Activated naive CD4-positive, alpha-beta T cell treated with anti-CD3 and anti-CD28 coated beads, Interleukin-2, amount 50 U/mL, for 24 hours (primary cell): ENCODE data around the gene BRICD5.
"Not testable (repeated sequence)": the region's sequence is repeated elsewhere in the genome, so short reads cannot be mapped to it uniquely, and the experiment has no call there.

ENCODE experiments used
- H3K27ac Mint-ChIP-seq: one replicate; pipeline ENCODE4 v1.8.0; 2021; ENCODE audit warnings: mild to moderate bottlenecking, mixed read lengths
- H3K27me3 Mint-ChIP-seq: one replicate; pipeline ENCODE4 v1.8.0; 2021; ENCODE audit warnings: mixed read lengths
- H3K36me3 Mint-ChIP-seq: one replicate; pipeline ENCODE4 v1.8.0; 2021; ENCODE audit warnings: mixed read lengths
- H3K4me1 Mint-ChIP-seq: one replicate; pipeline ENCODE4 v1.8.0; 2021; ENCODE audit warnings: mixed read lengths
- H3K4me3 Mint-ChIP-seq: one replicate; pipeline ENCODE4 v1.8.0; 2021; ENCODE audit warnings: mild to moderate bottlenecking, mixed read lengths
- H3K9me3 Mint-ChIP-seq: one replicate; pipeline ENCODE4 v1.8.0; 2021; ENCODE audit warnings: mixed read lengths

BRICD5 gene

DNA sequence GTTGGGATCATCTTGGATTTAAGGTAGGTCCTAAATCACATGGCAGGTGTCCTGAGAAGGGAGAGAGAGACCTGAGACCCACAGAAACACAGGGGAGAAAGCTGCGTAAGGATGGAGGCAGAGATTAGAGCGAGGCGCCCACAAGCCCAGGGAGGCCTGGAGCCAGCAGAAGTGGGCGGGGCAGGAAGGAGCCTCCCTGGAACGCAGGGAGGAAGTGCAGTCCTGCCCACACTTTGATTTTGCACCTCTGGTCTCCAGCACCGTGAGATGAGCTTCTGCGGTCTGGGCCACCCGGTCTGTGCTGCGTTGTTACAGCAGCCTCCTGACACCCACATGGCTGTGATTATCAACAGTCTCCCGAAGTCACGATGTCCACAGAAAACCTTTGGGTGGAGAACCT is 31.9 kb upstream of the BRICD5 start:
- Mint-ChIP-seq H3K4me1 (no peaks in the 10 kb centered on the region), H3K36me3 (peaks cover 2% of the 10 kb centered on the region), H3K4me3 (no peak overlapping the region), H3K27me3 (no peaks in the 10 kb centered on the region), H3K9me3 (no peaks in the 10 kb centered on the region), H3K27ac (no peak overlapping the region)

DNA sequence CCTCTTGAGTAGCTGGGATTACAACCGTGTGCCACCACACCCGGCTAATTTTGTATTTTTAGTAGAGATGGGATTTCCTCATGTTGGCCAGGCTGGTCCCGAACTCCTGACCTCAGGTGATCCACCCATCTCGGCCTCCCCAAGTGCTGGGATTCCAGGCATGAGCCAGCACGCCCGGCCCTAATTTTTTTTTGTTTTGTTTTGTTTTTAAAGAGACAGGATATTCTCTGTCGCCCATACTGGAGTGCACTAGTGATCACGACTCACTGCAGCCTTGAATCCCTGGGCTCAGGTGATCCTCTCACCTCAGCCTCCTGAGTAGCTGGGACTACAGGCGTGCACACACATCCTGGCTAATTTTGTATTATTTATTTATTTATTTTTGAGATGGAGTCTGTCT is 29.7 kb upstream of the BRICD5 start:
- H3K4me1 Mint-ChIP-seq, H3K9me3 Mint-ChIP-seq, H3K27ac Mint-ChIP-seq, H3K27me3 Mint-ChIP-seq, H3K36me3 Mint-ChIP-seq, H3K4me3 Mint-ChIP-seq: not testable (repeated sequence)

- Mint-ChIP-seq H3K36me3 (peaks cover 2% of the 10 kb centered on the region), H3K4me1 (no peaks in the 10 kb centered on the region), H3K27me3 (no peaks in the 10 kb centered on the region), H3K4me3 (no peak overlapping the region), H3K27ac (no peak overlapping the region), H3K9me3 (no peaks in the 10 kb centered on the region)
Observed at GRCh38 chr16:2238838-2239675, 28.4 kb upstream of the BRICD5 start.

DNA sequence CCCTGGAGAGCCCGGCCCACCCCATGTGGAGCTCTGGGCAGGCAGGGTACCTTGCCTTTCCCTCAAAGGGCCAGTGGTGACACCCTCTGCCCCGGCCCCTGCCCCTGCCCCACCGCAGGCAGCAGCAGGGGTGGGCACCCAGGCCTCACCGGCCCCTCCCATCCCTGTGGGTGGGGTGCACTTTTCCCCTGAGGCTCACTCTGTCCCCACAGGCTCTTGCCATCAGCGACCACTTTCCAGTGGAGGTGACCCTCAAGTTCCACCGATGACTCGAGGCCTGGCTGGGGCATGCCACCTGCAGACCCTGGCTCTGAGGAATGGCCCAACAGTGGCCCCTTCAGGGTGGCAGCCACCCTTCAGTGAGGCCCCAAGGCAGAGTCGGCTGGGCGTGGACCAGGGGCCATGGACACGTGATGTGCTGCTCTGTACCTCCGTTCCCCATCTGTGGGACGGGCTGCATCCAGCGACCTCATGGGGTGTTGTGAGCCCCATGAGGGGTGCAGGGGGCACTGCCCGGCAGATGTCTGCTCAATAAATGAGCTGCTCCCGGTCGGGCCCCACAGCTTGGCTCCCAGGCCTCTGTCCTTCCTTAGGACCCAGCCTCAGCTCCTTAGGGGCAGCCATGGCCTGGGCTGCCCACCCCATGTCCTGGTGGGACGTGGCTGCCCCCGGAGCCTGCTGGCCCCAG is 27.6 kb upstream of the BRICD5 start:
- Mint-ChIP-seq H3K27ac (no peak overlapping the region), H3K4me3 (no peak overlapping the region), H3K4me1 (no peaks in the 10 kb centered on the region), H3K9me3 (no peaks in the 10 kb centered on the region), H3K36me3 (peaks cover 5% of the 10 kb centered on the region), H3K27me3 (no peaks in the 10 kb centered on the region)

GRCh38 chr16:2237493-2238149 is 27.0 kb upstream of the BRICD5 start:
- Mint-ChIP-seq H3K36me3 (peaks cover 5% of the 10 kb centered on the region), H3K4me3 (no peak overlapping the region), H3K4me1 (no peaks in the 10 kb centered on the region), H3K9me3 (no peaks in the 10 kb centered on the region), H3K27ac (no peak overlapping the region), H3K27me3 (no peaks in the 10 kb centered on the region)

- Mint-ChIP-seq H3K4me3 (no peak overlapping the region), H3K9me3 (no peaks in the 10 kb centered on the region), H3K27me3 (no peaks in the 10 kb centered on the region)
Observed at GRCh38 chr16:2237102-2237482, 26.4 kb upstream of the BRICD5 start.

DNA sequence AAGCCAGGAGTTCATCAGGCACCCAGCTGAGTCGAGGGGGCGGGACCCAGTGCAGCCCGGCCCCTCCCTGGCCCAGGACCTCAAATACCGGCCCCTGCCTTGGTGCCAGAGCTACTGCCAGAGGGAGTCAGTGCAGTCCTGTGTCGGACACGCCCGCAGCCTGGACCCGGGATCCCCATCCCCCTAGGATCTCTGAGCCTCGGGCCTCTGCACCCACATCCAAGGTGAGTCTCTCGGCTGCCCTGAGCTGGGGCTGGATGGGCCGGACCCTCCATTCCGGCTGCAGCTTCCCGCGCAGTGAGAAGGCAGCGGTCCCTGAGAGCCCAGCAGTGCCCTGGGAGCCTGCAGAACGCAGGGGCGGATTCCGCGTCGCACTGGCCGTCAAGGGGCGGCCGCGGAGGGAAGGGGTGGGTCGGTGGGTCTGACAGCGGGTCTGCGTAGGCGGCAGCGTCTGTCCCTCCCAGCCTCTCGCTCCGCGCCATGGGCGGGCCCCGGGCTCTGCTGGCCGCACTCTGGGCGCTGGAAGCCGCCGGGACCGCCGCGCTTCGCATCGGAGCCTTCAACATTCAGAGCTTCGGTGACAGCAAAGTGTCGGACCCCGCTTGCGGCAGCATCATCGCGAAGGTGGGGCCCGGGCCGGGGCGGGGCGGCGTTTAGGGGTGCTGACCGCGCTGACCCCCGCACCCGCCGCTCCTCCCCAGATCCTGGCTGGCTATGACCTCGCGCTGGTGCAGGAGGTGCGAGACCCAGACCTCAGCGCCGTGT is 25.9 kb upstream of the BRICD5 start, which contains the start of gene DNASE1L2:
Gene DNASE1L2 (plus strand): TSS at position 108 of the 765 bp plus-strand sequence. CDS start 373 bp downstream, at position 481.
- H3K27ac Mint-ChIP-seq: no peak within 1 kb of the TSS
- no peaks in the 10 kb centered on the region for H3K27me3 Mint-ChIP-seq
- no peak within 1 kb of the TSS for H3K4me3 Mint-ChIP-seq
- no peaks in the 10 kb centered on the region for H3K9me3 Mint-ChIP-seq
- H3K36me3 Mint-ChIP-seq: peaks cover 3% of the 10 kb centered on the region
- no peaks in the 10 kb centered on the region for H3K4me1 Mint-ChIP-seq

More at GRCh38 chr16:2237102-2237482, 26.4 kb upstream of the BRICD5 start:
- no peak overlapping the region for H3K27ac Mint-ChIP-seq
- H3K4me1 Mint-ChIP-seq: no peaks in the 10 kb centered on the region
- peaks cover 3% of the 10 kb centered on the region for H3K36me3 Mint-ChIP-seq

- H3K4me3 Mint-ChIP-seq: no peak overlapping the region
- H3K27me3 Mint-ChIP-seq: no peaks in the 10 kb centered on the region
- H3K9me3 Mint-ChIP-seq: no peaks in the 10 kb centered on the region
- H3K27ac Mint-ChIP-seq: no peak overlapping the region
- peaks cover 3% of the 10 kb centered on the region for H3K36me3 Mint-ChIP-seq
- no peaks in the 10 kb centered on the region for H3K4me1 Mint-ChIP-seq
Observed at GRCh38 chr16:2235695-2236336, 25.2 kb upstream of the BRICD5 start.

DNA sequence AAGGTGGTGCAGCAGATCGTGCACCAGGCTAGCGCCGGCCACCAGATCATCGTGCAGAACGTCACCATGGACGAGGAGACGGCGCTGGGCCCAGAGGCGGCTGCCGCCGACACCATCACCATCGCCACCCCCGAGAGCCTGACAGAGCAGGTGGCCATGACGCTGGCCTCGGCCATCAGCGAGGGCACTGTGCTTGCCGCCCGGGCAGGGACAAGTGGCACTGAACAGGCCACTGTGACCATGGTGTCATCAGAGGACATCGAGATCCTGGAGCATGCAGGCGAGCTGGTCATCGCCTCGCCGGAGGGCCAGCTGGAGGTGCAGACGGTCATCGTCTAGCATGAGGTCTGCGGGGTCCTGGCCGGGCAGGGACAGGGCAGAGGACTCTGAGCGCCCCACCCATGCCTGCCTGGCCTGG is 24.6 kb upstream of the BRICD5 start:
- Mint-ChIP-seq H3K4me1 (no peaks in the 10 kb centered on the region), H3K27me3 (no peaks in the 10 kb centered on the region), H3K27ac (no peak overlapping the region), H3K4me3 (no peak overlapping the region), H3K9me3 (no peaks in the 10 kb centered on the region), H3K36me3 (peaks cover 3% of the 10 kb centered on the region)

DNA sequence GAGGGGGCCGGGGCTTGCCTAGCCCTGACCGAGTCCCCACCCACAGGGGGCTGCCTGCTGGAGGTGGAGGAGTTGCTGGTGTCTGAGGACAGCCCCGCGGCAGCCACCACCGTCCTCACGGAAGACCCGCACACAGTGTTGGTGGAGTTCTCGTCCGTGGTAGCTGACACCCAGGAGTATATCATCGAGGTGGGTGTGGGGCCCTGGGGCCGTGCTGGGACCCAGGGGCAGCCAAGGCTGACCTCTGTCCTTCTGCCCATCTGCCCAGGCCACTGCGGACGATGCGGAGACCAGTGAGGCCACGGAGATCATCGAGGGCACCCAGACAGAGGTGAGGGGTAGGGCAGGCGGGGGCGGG is 24.1 kb upstream of the BRICD5 start:
- no peak overlapping the region for H3K27ac Mint-ChIP-seq
- no peaks in the 10 kb centered on the region for H3K9me3 Mint-ChIP-seq
- H3K36me3 Mint-ChIP-seq: peaks cover 5% of the 10 kb centered on the region
- no peaks in the 10 kb centered on the region for H3K27me3 Mint-ChIP-seq
- no peak overlapping the region for H3K4me3 Mint-ChIP-seq
- H3K4me1 Mint-ChIP-seq: no peaks in the 10 kb centered on the region

GRCh38 chr16:2233872-2234812 is 23.5 kb upstream of the BRICD5 start:
- no peaks in the 10 kb centered on the region for H3K27me3 Mint-ChIP-seq
- no peaks in the 10 kb centered on the region for H3K9me3 Mint-ChIP-seq
- no peak overlapping the region for H3K4me3 Mint-ChIP-seq
- H3K4me1 Mint-ChIP-seq: no peaks in the 10 kb centered on the region
- no peak overlapping the region for H3K27ac Mint-ChIP-seq
- peaks cover 7% of the 10 kb centered on the region for H3K36me3 Mint-ChIP-seq

DNA sequence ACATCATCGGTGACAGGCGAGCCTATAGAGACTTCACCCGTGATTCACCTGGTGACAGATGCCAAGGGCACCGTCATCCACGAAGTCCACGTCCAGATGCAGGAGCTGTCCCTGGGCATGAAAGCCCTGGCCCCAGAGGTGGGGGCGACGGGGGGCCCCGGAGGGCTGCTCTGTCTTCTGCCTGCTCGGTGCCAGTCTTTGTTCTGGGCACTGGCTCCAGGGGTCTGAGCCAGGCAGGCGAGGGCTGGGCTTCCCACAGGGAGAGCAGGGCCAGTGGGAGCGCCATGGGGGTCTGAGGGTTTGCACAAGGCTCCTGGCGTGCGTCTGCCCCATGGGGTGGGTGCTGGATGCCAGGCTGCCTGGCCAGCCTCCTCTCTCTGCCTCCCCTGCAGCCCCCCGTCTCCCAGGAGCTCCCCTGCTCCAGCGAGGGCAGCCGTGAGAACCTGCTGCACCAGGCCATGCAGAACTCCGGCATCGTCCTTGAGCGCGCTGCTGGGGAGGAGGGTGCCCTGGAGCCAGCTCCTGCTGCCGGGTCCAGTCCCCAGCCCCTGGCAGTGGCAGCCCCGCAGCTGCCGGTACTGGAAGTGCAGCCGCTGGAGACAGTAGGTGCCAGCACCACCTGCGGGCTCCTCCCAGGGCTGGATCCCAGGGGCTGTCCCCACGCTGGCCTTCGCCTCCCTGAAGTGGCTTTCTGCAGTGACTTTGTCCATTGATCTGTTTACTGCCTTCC is 22.5 kb upstream of the BRICD5 start:
- no peaks in the 10 kb centered on the region for H3K4me1 Mint-ChIP-seq
- no peaks in the 10 kb centered on the region for H3K27me3 Mint-ChIP-seq
- no peak overlapping the region for H3K4me3 Mint-ChIP-seq
- H3K9me3 Mint-ChIP-seq: no peaks in the 10 kb centered on the region
- H3K27ac Mint-ChIP-seq: no peak overlapping the region
- H3K36me3 Mint-ChIP-seq: peaks cover 7% of the 10 kb centered on the region

DNA sequence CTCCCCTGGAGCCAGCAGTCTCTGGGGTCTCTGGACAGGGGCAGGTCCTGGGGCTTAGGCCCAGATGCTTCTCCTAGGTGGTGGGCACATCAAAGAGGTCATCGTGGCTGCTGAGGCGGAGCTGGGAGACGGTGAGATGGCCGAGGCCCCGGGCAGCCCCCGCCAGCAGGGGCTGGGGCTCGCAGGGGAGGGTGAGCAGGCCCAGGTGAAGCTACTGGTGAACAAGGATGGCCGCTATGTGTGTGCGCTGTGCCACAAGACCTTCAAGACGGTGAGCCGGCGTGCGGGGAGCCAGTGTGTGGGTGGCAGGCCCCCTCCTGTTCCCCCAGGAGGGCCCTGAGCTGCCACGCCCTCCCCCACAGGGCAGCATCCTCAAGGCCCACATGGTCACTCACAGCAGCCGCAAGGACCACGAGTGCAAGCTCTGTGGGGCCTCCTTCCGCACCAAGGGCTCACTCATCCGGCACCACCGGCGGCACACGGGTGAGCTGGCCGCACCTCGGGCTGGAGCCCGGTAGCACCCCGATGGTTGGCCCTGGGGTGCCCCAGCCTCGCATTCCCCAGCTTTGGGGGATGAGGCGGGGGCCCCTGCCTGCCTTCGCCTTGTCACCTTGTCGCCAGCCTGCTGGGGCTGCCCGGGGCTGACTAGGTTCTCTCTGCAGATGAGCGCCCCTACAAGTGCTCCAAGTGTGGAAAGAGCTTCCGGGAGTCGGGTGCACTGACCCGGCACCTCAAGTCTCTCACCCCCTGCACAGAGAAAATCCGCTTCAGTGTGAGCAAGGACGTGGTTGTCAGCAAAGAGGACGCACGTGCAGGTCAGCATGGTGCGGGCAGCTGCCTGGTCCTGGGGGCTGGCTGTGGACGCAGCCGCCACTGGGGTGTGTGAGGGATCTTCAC is 21.7 kb upstream of the BRICD5 start:
- Mint-ChIP-seq H3K27ac (no peak overlapping the region), H3K4me3 (no peak overlapping the region), H3K27me3 (no peaks in the 10 kb centered on the region), H3K4me1 (no peaks in the 10 kb centered on the region), H3K9me3 (no peaks in the 10 kb centered on the region), H3K36me3 (peaks cover 7% of the 10 kb centered on the region)
